Lower lobe of right lung (tissue), 2 donors: ENCODE results near the gene GPR63. TPM values are rescaled to one million over a fixed set of nuclear protein-coding genes. Genes with fewer than 3 reads are reported as not detected.

Experiments
- ATAC-seq, 2 donors: fragments of 200-7000 bp; cut with Tn5 transposase; one replicate each; pipeline ENCODE4 v1.9.1; 2020 to 2022; ENCODE audit warnings: mild to moderate bottlenecking in 2 of 2, moderate library complexity in 2 of 2
- DNase-seq: peaks from one replicate; pipeline ENCODE4 v3.0.0-alpha.2; 2020
- H3K27ac ChIP-seq: fragments of 200-600 bp; one replicate; pipeline ENCODE4 v1.8.0; 2022
- H3K27me3 ChIP-seq: fragments of 200-600 bp; one replicate; pipeline ENCODE4 v1.8.0; 2022; ENCODE audit warnings: low read depth
- H3K36me3 ChIP-seq: fragments of 200-600 bp; one replicate; pipeline ENCODE4 v1.8.0; 2022; ENCODE audit warnings: mild to moderate bottlenecking
- H3K4me1 ChIP-seq: fragments of 200-600 bp; one replicate; pipeline ENCODE4 v1.8.0; 2022
- H3K4me3 ChIP-seq: fragments of 200-600 bp; one replicate; pipeline ENCODE4 v1.8.0; 2022; ENCODE audit warnings: mild to moderate bottlenecking
- H3K9me3 ChIP-seq: fragments of 200-600 bp; one replicate; pipeline ENCODE4 v1.8.0; 2022
- intact Hi-C: fragments of 100-400 bp; cut with DNase I; formaldehyde crosslinking; loops from one replicate; pipeline ENCODE4 v1.11.0; 2022
- total RNA-seq: library from RNA; stranded (reverse); fragmentation: NEBNext Ultra II Directional; extraction: Animal tissue kit (Norgen Biotek cat#: 25700); gene quantifications from one replicate; pipeline ENCODE4 v1.2.1, GENCODE V29; 2021
- TF ChIP-seq, protein P1 (sequence below): fragments of 200-600 bp; IDR thresholded peaks from one replicate; pipeline ENCODE4 v1.8.0; 2022; ENCODE audit warnings: antibody characterized with exemption, mild to moderate bottlenecking
- donor health status: DM: no; HTN: yes; CAD: no; lungs with severe emphysema.

The GPR63 gene
- total RNA-seq, 1 donor from 2014 or later = 0.71 TPM

DNA sequence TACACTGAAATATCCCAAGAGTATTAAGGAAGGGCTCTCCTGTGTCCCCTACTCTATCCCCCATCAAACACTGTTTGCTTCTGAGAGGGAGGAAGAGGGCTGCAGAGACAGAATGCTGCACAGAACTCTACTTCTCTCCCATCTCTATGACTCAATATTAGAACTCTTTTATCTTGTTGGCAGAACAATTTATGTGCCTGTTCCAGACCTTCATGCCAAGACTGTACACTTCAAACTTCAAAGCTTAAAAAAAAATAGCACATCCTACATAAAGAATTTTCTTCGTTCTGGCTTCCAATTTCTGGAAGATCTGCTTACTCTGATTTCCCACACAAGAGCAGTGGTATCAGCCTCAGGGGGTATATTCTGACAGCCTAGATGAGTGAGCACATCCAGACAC is 19.6 kb upstream of the GPR63 start:
- H3K27ac ChIP-seq = no peak overlapping the region
- no peak for DNase-seq
- no peak for ATAC-seq
- no peaks in the 10 kb centered on the region for H3K27me3 ChIP-seq
- no peak overlapping the region for H3K4me3 ChIP-seq
- H3K36me3 ChIP-seq = no peaks in the 10 kb centered on the region
- intact Hi-C loops = no loop called here
- H3K9me3 ChIP-seq = no peaks in the 10 kb centered on the region
- TF ChIP-seq, protein P1, sequence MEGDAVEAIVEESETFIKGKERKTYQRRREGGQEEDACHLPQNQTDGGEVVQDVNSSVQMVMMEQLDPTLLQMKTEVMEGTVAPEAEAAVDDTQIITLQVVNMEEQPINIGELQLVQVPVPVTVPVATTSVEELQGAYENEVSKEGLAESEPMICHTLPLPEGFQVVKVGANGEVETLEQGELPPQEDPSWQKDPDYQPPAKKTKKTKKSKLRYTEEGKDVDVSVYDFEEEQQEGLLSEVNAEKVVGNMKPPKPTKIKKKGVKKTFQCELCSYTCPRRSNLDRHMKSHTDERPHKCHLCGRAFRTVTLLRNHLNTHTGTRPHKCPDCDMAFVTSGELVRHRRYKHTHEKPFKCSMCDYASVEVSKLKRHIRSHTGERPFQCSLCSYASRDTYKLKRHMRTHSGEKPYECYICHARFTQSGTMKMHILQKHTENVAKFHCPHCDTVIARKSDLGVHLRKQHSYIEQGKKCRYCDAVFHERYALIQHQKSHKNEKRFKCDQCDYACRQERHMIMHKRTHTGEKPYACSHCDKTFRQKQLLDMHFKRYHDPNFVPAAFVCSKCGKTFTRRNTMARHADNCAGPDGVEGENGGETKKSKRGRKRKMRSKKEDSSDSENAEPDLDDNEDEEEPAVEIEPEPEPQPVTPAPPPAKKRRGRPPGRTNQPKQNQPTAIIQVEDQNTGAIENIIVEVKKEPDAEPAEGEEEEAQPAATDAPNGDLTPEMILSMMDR = no peak
- no peaks in the 10 kb centered on the region for H3K4me1 ChIP-seq

DNA sequence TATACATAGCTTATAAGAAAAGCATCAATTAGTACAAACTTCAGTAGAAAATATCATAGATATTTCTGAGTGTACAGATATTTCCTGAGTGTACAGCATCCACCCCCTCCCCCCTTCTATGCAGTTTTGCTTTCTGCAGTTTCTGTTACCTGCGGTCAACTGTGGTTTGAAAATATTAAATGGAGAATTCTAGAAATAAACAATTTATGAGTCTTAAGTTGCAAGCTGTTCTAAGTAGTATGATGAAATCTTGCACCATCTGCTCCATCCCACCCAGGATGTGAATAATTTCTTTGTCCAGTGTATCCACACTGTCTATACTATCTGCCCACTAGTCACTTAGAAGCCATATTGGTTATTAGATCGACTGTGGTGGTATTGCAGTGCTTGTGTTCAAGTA is 15.8 kb upstream of the GPR63 start:
- H3K27me3 ChIP-seq = no peaks in the 10 kb centered on the region
- no peaks in the 10 kb centered on the region for H3K4me1 ChIP-seq
- H3K36me3 ChIP-seq = no peaks in the 10 kb centered on the region
- TF ChIP-seq, protein P1 = no peak
- H3K27ac ChIP-seq = no peak overlapping the region
- no peak for DNase-seq
- intact Hi-C loops = no loop called here
- no peak for ATAC-seq
- no peak overlapping the region for H3K4me3 ChIP-seq
- H3K9me3 ChIP-seq = no peaks in the 10 kb centered on the region

DNA sequence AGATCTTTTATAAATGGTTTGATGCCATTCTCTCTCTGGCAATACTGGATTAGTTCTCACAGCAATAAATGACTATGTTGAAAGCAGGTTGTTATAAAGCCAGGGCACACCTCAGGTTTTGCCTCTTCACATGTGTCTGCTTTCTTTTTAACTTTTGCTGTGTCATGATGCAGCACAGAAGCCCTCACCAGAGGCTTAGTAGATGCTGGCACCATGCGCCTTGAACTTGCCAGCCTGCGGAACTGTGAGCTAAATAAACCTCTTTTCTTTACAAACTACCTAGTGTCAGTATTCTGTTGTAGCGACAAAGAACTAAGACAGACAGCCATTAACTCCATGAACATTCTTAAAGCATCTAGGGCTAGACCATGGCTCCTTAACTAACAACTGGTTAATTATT is 15.3 kb upstream of the GPR63 start:
- Histone ChIP-seq H3K4me3 (no peak overlapping the region), H3K27me3 (no peaks in the 10 kb centered on the region), H3K4me1 (no peaks in the 10 kb centered on the region), H3K27ac (no peak overlapping the region), H3K9me3 (no peaks in the 10 kb centered on the region), H3K36me3 (no peaks in the 10 kb centered on the region)
- intact Hi-C loops = no loop called here
- no peak for ATAC-seq
- TF ChIP-seq, protein P1 = no peak
- no peak for DNase-seq

DNA sequence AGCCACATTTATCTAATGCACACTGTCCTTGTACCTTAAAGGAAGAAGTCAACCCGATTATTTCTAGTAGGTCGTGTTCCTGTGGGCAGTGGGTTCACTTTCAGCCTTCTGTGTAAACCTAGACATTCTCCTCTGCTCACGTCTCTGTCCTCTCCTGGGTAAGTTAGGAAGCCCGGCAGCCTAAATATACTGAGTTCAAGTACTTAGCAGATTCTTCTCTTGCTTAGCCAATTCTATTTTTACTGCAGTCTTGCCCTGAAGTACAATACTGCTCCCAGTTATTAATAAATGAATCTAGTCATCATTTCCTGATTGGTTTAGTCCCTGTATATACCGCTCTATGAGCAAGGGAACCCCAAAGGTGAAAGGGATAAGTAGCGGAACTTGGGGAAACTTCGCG is 14.6 kb upstream of the GPR63 start:
- no peak for DNase-seq
- ATAC-seq = no peak
- Histone ChIP-seq H3K36me3 (no peaks in the 10 kb centered on the region), H3K4me1 (no peaks in the 10 kb centered on the region), H3K4me3 (no peak overlapping the region), H3K9me3 (no peaks in the 10 kb centered on the region), H3K27ac (no peak overlapping the region), H3K27me3 (no peaks in the 10 kb centered on the region)
- intact Hi-C loops = no loop called here
- TF ChIP-seq, protein P1 = no peak

DNA sequence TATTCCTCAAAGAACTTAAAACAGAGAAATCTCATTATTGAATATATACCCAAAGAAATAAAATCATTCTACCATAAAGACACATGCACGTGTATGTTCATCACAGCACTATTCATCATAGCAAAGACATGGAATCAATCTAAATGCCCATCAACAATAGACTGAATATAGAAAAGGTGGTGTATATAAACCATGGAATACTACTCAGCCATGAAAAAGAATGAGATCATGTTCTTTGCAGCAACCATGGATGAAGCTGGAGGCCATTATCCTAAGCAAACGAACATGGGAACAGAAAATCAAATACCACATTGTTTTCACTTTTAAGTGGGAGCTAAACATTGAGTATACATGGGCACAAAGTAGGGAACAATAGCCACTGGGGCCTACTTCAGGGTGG is 12.3 kb upstream of the GPR63 start:
- intact Hi-C loops = no loop called here
- TF ChIP-seq, protein P1 = no peak

DNA sequence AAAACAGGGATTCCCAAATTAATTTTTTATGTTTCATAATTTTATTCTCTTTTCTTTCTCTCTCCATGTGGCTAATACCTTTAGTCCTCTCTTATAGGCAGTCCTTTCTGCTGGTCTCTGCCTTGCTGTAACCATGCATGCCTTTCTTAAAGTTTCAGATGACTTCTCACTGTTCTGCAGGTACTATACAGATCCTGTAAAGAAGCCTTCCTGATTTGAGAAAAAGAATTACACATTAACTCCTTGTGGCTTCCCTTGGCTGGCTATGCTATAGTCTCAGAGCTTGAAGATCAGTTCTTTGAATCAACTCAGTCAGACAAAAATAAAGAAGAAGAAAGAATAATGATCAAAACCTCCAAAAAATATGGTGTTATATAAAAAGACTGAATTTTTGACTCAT is 7.3 kb upstream of the GPR63 start:
- no peaks in the 10 kb centered on the region for H3K36me3 ChIP-seq
- TF ChIP-seq, protein P1 = no peak
- H3K4me1 ChIP-seq = no peaks in the 10 kb centered on the region
- ATAC-seq (no peak), DNase-seq (no peak)
- H3K27ac ChIP-seq = no peak overlapping the region
- intact Hi-C loops = no loop called here
- H3K27me3 ChIP-seq = no peaks in the 10 kb centered on the region
- H3K9me3 ChIP-seq = peaks cover 9% of the 10 kb centered on the region
- H3K4me3 ChIP-seq = no peak overlapping the region

More for the DNA sequence above, 12.3 kb upstream of the GPR63 start:
- no peak overlapping the region for H3K4me3 ChIP-seq
- DNase-seq (no peak), ATAC-seq (no peak)
- no peaks in the 10 kb centered on the region for H3K36me3 ChIP-seq
- H3K27me3 ChIP-seq = no peaks in the 10 kb centered on the region
- H3K4me1 ChIP-seq = no peaks in the 10 kb centered on the region
- no peak overlapping the region for H3K27ac ChIP-seq
- peaks cover 9% of the 10 kb centered on the region for H3K9me3 ChIP-seq
